ENCODE data around the gene CAMSAP1.

DNA sequence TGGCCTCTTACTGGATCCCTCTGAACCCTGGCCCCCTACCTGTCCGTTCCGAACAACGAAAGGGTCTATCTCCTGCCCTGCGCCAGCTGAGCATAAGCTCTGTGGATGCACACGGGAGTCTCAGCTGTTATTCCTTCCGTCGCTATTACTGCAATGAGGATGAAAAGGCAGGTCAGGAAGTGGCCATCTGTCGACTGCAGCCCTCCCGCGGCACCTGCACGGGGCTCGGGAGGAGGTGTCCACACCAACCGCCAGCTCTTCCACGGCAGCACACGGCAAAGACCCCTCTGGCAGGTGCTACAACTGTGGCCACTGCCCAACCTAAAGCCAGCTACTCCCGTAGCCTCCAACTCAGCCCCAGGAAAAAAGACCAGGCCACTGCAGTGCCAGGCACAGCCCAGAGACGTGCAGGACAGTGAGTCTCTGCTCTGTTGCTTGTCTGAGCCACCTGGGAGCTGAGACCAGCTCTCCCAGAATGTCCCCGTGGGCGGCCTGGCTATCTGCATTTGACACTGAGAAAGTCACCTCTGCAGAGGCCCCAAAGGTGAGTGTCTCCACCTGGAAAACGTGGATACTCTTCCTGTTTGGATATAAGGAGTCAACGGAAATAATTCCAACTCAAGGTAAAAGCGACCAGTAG lies 19.1 kb downstream of the CAMSAP1 start:
- TF ChIP-seq, protein P1, sequence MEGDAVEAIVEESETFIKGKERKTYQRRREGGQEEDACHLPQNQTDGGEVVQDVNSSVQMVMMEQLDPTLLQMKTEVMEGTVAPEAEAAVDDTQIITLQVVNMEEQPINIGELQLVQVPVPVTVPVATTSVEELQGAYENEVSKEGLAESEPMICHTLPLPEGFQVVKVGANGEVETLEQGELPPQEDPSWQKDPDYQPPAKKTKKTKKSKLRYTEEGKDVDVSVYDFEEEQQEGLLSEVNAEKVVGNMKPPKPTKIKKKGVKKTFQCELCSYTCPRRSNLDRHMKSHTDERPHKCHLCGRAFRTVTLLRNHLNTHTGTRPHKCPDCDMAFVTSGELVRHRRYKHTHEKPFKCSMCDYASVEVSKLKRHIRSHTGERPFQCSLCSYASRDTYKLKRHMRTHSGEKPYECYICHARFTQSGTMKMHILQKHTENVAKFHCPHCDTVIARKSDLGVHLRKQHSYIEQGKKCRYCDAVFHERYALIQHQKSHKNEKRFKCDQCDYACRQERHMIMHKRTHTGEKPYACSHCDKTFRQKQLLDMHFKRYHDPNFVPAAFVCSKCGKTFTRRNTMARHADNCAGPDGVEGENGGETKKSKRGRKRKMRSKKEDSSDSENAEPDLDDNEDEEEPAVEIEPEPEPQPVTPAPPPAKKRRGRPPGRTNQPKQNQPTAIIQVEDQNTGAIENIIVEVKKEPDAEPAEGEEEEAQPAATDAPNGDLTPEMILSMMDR (IDR thresholded peaks at IDR 0.05), result no peak
- TF ChIP-seq POLR2A (IDR thresholded peaks at IDR 0.05), result no peak
